Mucosa of descending colon (tissue), 3 donors: ENCODE results near the gene DGAT2. TPM values are rescaled to one million over a fixed set of nuclear protein-coding genes. Genes with fewer than 3 reads are reported as not detected.

Experiments used
- ATAC-seq: fragments of 200-7000 bp; cut with Tn5 transposase; one replicate; pipeline ENCODE4 v1.9.1; 2020; ENCODE audit warnings: mild to moderate bottlenecking, moderate library complexity
- DNase-seq, 3 donors: peaks; one replicate each; pipeline ENCODE4 v3.0.0-alpha.2; 2020
- H3K36me3 ChIP-seq: fragments of 200-600 bp; one replicate; pipeline ENCODE4 v1.8.0; 2021; ENCODE audit warnings: low read depth, mild to moderate bottlenecking
- H3K4me1 ChIP-seq: fragments of 200-600 bp; one replicate; pipeline ENCODE4 v1.8.0; 2021; ENCODE audit warnings: low read depth, mild to moderate bottlenecking
- H3K4me3 ChIP-seq: fragments of 200-600 bp; one replicate; pipeline ENCODE4 v1.8.0; 2021; ENCODE audit warnings: mild to moderate bottlenecking
- H3K9me3 ChIP-seq: fragments of 200-600 bp; one replicate; pipeline ENCODE4 v1.8.0; 2021; ENCODE audit warnings: mild to moderate bottlenecking
- CTCF ChIP-seq: fragments of 200-600 bp; IDR thresholded peaks from one replicate; pipeline ENCODE4 v1.8.0; 2022; ENCODE audit warnings: antibody characterized with exemption, mild to moderate bottlenecking
- intact Hi-C, 2 donors: fragments of 100-400 bp; cut with DNase I in 1 of 2; cut with micrococcal nuclease in 1 of 2; formaldehyde crosslinking; loops; one replicate each; pipeline versions ENCODE4 v1.11.0 to v1.11.1; 2022; cut with DNase I, micrococcal nuclease
- total RNA-seq, 3 donors: library from RNA; stranded (reverse); fragmentation: NEBNext Ultra II Directional in 2 of 3; extraction: Animal tissue kit (Norgen Biotek cat#: 25700) in 2 of 3; gene quantifications; one replicate each; pipeline versions ENCODE4 v1.2.1 to v1.2.4, GENCODE V29; 2021 to 2023
- donor health status: DM: no; HTN: no; CAD: no; lungs with moderate emphysema.
- donor health status: DM: no; HTN: no; CAD: no.
- donor health status: DM: no; HTN: yes; CAD: no.

The DGAT2 gene
- total RNA-seq, 3 donors from 2014 or later = 3.4 to 4.2 (median 3.5) TPM

- Histone ChIP-seq H3K36me3 (no peaks in the 10 kb centered on the region), H3K9me3 (no peaks in the 10 kb centered on the region), H3K4me1 (peaks cover 13% of the 10 kb centered on the region), H3K4me3 (no peak overlapping the region)
- intact Hi-C loops = no loop called here
- peak; percentile 6 for ATAC-seq
- peak in 2 of 3 donors; percentile 11 to 14 for DNase-seq
- TF ChIP-seq CTCF = no peak
These were observed 3.2 kb downstream of the DGAT2 start for GRCh38 chr11:75771646-75772410.

- DNase-seq (peak in 2 of 3 donors; percentile 13 to 15), ATAC-seq (peak; percentile 52)
- intact Hi-C loops = no loop called here
- Histone ChIP-seq H3K9me3 (no peaks in the 10 kb centered on the region), H3K4me1 (peaks cover 4% of the 10 kb centered on the region), H3K36me3 (no peaks in the 10 kb centered on the region), H3K4me3 (no peak overlapping the region)
- TF ChIP-seq CTCF = no peak
These were observed 5.2 kb downstream of the DGAT2 start for GRCh38 chr11:75773595-75774353.

- Histone ChIP-seq H3K4me1 (no peaks in the 10 kb centered on the region), H3K4me3 (no peak overlapping the region), H3K36me3 (no peaks in the 10 kb centered on the region), H3K9me3 (no peaks in the 10 kb centered on the region)
- intact Hi-C loops = no loop called here
- no peak for TF ChIP-seq CTCF
- no peak for ATAC-seq
- DNase-seq = peak in 1 of 3 donors; percentile 6
These were observed 6.5 kb downstream of the DGAT2 start for GRCh38 chr11:75775056-75775455.

- no peaks in the 10 kb centered on the region for H3K36me3 ChIP-seq
- ATAC-seq = no peak
- no peaks in the 10 kb centered on the region for H3K4me1 ChIP-seq
- no peak for TF ChIP-seq CTCF
- no peak overlapping the region for H3K4me3 ChIP-seq
- DNase-seq = no peak
- no peaks in the 10 kb centered on the region for H3K9me3 ChIP-seq
- intact Hi-C loops = no loop called here
These were observed 8.0 kb downstream of the DGAT2 start for GRCh38 chr11:75776546-75776945.

- Histone ChIP-seq H3K9me3 (no peaks in the 10 kb centered on the region), H3K4me3 (no peak overlapping the region), H3K4me1 (no peaks in the 10 kb centered on the region), H3K36me3 (no peaks in the 10 kb centered on the region)
- no peak for TF ChIP-seq CTCF
- intact Hi-C loops = no loop called here
- ATAC-seq (peak; percentile 44), DNase-seq (no peak)
These were observed 9.0 kb downstream of the DGAT2 start for GRCh38 chr11:75777461-75778110.
